Umbilical cord (tissue), 2 donors: ENCODE measurements around the gene RIMBP2. TPM values are rescaled to one million over a fixed set of nuclear protein-coding genes. Genes with fewer than 3 reads are reported as not detected.

Source experiments
- DNase-seq: peaks from one replicate; pipeline ENCODE4 v3.0.0-alpha.2; 2015; ENCODE audit warnings: low spot score
- total RNA-seq: library from RNA; depleted of rRNA; stranded (reverse); fragments of >200 nt; gene quantifications from one replicate; pipeline ENCODE4 v1.2.3, GENCODE V29; 2014; ENCODE audit warnings: low replicate concordance; ENCODE audit not compliant: insufficient read depth

RIMBP2 gene
- total RNA-seq, 1 donor from 2014 or later, result 1.9 TPM

GRCh38 chr12:130375296-130376287 is 340.5 kb downstream of the RIMBP2 start:
- peak; percentile 29 for DNase-seq

DNA sequence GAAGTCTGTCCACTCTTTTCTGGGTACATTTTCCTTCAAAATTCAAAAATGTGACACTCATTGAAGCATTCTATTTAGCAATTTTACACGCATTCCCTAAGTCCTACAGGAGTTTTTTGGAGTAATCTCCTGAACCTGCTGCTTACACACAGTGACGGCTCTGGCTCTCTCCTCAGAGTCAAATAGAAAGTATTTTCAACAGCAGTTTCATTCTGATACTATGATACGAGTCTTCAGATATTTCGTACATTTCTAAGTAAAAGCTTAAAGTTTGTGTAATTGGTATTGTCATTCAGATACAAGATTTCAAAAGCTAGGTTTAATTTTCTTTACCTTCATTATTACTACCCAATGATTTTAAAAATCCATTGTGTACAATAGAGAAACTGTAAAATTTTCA is 342.0 kb downstream of the RIMBP2 start:
- no peak for DNase-seq

DNA sequence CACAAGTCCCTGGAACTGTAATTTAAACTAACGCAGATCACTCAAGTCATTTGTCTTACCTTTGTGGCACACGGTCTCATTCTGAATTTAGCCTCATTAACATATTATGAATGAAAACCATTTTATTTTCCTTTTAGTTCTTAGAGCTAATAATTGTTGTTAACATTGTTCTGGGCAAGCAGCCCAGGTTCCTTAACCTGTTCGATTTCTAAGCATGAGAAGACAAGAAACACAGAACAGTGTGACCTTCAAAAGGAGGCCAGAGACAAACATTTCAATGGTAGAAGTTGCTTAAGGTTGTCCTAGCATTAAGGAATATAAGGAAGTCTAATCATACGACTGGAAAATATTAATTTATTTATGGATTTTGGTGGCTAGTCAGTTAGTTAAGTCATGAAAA is 343.2 kb downstream of the RIMBP2 start:
- no peak for DNase-seq

GRCh38 chr12:130371296-130371695 is 344.8 kb downstream of the RIMBP2 start:
- DNase-seq, result no peak

DNA sequence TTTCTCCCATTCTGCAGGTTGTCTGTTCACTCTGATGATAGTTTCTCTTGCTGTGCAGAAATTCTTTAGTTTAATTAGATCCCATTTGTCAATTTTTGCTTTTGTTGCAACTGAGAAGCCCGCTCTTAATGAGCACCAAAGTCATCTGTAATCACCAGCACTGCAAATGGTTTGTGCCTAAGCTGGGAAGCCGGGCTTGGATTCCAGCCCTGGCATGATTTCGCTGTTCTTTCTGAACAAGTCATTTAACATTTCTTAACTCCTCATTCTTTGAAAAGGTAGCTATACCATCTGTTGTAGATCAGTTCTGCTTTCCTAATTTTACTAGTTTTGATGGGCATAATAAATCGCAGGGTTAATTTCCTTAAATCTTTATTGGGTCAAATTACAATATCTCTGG is 346.3 kb downstream of the RIMBP2 start:
- no peak for DNase-seq

GRCh38 chr12:130367523-130367922 is 348.6 kb downstream of the RIMBP2 start:
- DNase-seq, result no peak

DNA sequence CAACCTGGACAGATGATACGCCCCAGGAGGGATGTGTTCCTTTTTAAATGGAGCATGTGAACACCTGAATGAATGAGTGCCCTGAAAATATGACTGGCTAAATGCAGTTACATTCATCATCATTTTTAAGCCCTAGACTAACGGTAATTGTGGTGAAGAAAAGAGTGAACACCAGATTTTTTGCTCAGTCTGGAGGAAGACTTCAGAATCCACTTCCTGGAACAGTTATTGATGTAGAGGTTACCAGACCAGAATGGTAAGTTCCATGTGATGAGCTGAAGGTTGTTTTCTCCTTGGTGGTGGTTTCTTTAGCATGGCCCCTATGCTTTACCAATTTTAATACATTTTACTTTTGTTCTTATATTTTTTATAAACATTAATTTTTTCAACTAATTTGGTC is 349.1 kb downstream of the RIMBP2 start:
- DNase-seq, result no peak

DNA sequence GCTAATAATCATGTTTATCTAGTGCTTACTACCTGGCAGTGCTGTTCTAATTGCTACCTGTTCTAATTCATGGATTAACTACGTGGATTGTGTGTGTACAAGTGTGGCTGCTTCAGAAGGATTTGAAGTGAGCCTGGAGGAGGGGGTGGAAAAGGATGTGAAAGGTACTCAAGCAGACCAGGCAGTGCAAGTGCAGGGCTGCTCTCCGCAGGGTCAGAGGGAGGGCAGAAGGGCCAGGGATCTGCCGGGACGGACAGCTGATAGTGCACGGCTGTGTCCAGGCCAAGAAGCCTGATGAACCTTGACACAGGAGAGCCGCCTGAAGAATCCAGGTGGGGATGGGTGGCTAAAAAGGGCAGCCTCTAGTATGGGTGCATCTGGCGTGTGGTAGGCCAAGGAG is 349.9 kb downstream of the RIMBP2 start:
- no peak for DNase-seq

- no peak for DNase-seq
Measured at GRCh38 chr12:130364578-130364977, 351.5 kb downstream of the RIMBP2 start.

DNA sequence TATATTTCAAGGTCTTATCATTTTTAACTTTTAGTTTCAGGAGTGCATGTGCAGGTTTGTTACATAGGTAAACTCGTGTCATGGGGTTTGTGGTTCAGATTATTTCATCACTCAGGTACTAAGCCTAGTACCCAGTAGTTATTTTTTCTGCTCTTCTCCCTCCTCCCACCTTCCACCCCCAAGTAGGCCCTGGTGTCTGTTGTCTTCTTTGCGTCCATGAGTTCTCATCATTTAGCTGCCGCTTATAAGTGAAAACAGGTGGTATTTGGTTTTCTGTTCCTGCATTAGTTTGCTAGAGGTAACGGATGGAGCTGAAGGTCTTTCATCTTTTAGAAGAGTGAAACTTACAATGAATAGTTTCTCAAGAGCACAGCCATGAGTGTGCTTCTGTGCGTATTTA is 354.0 kb downstream of the RIMBP2 start:
- DNase-seq, result no peak

GRCh38 chr12:130357729-130358330 is 358.3 kb downstream of the RIMBP2 start:
- no peak for DNase-seq

DNA sequence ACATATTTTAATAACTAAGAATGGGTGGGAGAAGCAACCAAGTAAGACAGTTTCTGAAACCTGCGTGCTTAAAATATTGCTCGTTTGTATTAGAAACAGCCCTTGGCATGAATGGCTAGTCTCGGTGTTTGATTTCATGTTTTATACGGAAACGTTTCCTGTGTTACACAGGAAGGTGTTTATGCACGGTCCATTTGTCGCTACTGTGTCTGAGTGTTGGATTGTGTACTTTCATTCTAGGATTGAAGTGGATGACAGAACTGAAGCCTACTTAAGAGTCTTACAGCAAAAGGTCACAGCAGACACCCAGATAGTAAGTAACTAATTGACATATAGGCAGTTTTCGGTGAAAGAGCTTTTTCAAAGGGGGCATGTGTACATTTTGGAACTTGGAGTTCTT is 358.9 kb downstream of the RIMBP2 start:
- DNase-seq, result no peak

GRCh38 chr12:130356222-130356621 is 359.9 kb downstream of the RIMBP2 start:
- DNase-seq, result no peak

DNA sequence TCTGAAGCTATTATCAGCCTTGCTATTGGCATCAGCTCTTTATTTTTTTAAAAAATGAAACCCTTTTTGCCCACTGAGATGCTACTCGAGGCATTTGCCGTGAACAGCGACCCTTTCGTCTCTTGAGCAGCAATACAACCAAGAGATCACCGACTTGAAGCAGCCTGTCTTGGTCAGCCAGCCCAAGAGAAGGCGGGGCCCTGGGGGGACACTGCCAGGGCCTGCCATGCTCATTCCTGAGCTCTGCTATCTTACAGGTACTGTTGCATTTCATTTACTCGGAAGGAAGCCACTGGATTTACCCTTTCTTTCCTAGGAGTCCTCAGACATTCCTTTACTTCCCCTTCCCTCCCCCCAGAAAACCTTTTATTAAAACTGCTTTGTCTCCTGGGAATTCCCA is 361.7 kb downstream of the RIMBP2 start:
- no peak for DNase-seq

GRCh38 chr12:130353081-130353480 is 363.0 kb downstream of the RIMBP2 start:
- DNase-seq, result no peak

DNA sequence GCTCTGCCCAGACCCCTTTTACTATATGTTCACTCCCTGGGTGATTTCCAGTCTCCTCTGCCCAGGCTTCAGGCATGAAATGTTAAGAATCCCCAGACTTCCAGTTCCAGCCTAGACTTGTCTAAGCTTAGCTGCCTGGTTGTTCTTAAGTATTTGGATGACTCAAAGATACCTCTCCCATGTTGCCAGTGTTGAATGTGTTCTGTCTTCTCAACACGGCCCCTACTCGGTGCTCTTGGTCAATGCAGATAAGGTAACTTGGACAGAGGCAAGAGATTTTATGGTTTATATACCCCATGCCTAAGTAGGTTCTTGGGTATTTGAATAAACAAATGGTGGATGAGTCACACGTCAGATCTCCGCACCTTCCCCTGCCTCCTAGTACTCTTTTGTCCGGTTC is 364.8 kb downstream of the RIMBP2 start:
- peak; percentile 82 for DNase-seq

DNA sequence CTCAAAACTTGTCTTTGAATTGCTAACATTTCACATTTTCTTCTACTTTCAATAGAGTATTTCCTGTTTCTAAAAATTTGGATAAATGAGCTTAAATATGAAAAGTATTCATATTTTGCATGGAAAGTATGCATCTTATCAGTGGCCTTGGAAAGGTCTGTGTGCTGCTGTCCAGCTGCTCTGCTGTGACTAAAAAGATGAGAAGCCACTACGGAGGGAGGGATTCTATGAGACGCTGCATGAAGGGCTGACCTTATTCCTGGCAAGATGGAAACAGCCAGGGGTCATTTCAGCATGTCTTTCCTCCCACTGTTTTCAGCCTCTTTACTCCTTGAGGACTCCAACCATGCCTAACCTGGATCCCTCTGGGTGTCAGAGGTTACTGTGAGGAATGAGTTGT is 365.4 kb downstream of the RIMBP2 start:
- peak; percentile 50 for DNase-seq

DNA sequence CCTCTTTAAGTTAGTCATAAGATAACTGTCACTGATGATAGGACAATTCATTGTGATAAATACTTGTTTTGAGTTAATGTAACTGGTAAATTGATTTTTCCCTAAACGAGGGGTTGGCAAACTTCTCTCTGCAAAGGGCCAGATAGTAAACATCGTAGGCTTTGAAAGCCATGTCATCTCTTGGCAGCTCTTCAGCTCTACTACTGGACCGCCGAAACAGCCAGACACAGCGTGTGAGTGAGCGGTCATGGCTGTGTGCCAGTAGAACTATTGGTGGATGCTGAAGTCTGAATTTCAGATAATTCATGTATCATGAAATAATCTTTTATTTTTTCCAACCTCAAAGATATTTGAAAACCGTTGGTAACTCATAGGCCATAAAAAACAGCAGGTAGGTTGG is 368.5 kb downstream of the RIMBP2 start:
- no peak for DNase-seq

Other genes with a start within 250 kb of the RIMBP2 start
- 30.3 TPM for gene STX2, start 123.0 kb upstream of the RIMBP2 start, total RNA-seq
- 199 TPM for gene RAN, start 155.8 kb upstream of the RIMBP2 start, total RNA-seq
- 4.1 TPM for gene ADGRD1, start 237.6 kb upstream of the RIMBP2 start, total RNA-seq